GM19025 (cell line): ENCODE measurements around the gene TP53BP2.

ENCODE experiments used
- ATAC-seq: cut with Tn5 transposase; IDR thresholded peaks from one replicate; pipeline ENCODE4 v1.9.1; 2021; ENCODE audit warnings: mild to moderate bottlenecking, low read depth, moderate library complexity; ENCODE audit not compliant: unreplicated experiment

Gene TP53BP2

GRCh38 chr1:223770621-223771315 is 75.0 kb downstream of the TP53BP2 start:
- ATAC-seq, result no peak

GRCh38 chr1:223765719-223766340 is 79.9 kb downstream of the TP53BP2 start:
- no peak for ATAC-seq

GRCh38 chr1:223765036-223765718 is 80.6 kb downstream of the TP53BP2 start:
- ATAC-seq, result no peak

- ATAC-seq, result no peak
Measured at GRCh38 chr1:223763881-223764280, 81.9 kb downstream of the TP53BP2 start.

GRCh38 chr1:223763251-223763650 is 82.5 kb downstream of the TP53BP2 start:
- ATAC-seq, result no peak

GRCh38 chr1:223761411-223761810 is 84.3 kb downstream of the TP53BP2 start:
- no peak for ATAC-seq

- no peak for ATAC-seq
Measured at GRCh38 chr1:223760833-223761232, 84.9 kb downstream of the TP53BP2 start.

- no peak for ATAC-seq
Measured at GRCh38 chr1:223759273-223759672, 86.5 kb downstream of the TP53BP2 start.

GRCh38 chr1:223758734-223759133 is 87.0 kb downstream of the TP53BP2 start:
- ATAC-seq, result no peak

- no peak for ATAC-seq
Measured at GRCh38 chr1:223756806-223757700, 88.7 kb downstream of the TP53BP2 start.

GRCh38 chr1:223755992-223756775 is 89.6 kb downstream of the TP53BP2 start:
- no peak for ATAC-seq

GRCh38 chr1:223755432-223755792 is 90.3 kb downstream of the TP53BP2 start:
- ATAC-seq, result no peak

- no peak for ATAC-seq
Measured at GRCh38 chr1:223754681-223755431, 90.9 kb downstream of the TP53BP2 start.

GRCh38 chr1:223752721-223753515 is 92.8 kb downstream of the TP53BP2 start:
- ATAC-seq, result no peak

- ATAC-seq, result no peak
Measured at GRCh38 chr1:223751696-223752095, 94.1 kb downstream of the TP53BP2 start.

- ATAC-seq, result no peak
Measured at GRCh38 chr1:223750730-223751570, 94.8 kb downstream of the TP53BP2 start.
